GM12801 (cell line): ENCODE data around the gene PPM1A.

Experiments used
- TF ChIP-seq, protein P1 (sequence below): IDR thresholded peaks from one replicate; pipeline ENCODE4 v1.5.1; 2011; ENCODE audit warnings: control low read depth; ENCODE audit not compliant: insufficient read length; ENCODE audit errors: extremely low read depth

PPM1A gene

DNA sequence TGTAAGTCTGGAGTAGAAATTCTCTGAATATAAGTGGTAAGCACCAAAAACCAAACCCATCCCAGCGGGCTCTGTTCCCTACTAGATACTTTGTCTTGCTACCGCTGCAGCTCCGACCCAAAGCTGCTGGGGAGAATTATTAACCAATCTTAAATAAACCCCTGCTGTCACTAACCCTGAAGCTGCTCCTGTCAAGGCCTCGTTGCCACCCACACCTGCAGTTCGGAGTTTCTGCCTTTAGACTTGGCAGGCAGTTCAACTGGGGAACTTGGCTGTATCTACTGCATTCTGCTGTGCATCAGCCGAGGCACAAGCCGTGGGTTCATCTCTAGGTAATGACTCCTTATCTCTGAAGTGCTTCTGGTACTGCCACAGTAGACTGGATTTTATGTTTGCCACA lies 55.5 kb downstream of the PPM1A start:
- TF ChIP-seq, protein P1, sequence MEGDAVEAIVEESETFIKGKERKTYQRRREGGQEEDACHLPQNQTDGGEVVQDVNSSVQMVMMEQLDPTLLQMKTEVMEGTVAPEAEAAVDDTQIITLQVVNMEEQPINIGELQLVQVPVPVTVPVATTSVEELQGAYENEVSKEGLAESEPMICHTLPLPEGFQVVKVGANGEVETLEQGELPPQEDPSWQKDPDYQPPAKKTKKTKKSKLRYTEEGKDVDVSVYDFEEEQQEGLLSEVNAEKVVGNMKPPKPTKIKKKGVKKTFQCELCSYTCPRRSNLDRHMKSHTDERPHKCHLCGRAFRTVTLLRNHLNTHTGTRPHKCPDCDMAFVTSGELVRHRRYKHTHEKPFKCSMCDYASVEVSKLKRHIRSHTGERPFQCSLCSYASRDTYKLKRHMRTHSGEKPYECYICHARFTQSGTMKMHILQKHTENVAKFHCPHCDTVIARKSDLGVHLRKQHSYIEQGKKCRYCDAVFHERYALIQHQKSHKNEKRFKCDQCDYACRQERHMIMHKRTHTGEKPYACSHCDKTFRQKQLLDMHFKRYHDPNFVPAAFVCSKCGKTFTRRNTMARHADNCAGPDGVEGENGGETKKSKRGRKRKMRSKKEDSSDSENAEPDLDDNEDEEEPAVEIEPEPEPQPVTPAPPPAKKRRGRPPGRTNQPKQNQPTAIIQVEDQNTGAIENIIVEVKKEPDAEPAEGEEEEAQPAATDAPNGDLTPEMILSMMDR: no peak

DNA sequence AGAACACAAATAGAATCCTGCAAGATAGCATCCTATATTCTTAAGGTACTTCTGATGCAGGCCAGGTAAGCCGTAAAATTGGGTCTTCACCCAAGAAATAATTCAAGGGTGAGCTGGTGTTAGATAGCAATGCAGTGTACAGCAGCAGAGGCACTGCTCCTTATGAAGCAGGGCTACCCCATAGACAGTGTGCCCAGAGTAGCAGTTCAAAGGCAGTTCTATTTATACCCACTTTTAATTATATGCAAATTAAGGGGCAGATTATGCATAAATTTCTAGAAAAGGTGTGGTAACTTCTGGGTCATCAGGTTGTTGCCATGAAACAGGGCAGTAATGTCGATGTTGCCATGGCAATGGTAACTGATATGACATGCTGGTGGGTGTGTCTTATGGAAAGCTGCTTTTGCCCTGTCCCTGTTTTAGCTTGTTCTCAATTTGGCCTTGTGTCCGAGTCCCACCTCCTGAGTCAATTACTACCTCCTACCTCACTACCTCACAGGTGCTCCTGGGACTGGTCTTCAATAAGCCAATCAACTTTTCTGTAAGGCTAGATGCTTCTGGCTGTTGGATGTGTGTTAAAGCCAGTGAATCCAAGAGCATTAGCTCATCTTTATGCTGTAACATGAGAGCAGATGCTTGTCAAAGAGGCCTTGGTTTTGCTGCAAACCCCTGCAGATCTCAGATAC lies 61.0 kb downstream of the PPM1A start:
- TF ChIP-seq, protein P1: no peak

DNA sequence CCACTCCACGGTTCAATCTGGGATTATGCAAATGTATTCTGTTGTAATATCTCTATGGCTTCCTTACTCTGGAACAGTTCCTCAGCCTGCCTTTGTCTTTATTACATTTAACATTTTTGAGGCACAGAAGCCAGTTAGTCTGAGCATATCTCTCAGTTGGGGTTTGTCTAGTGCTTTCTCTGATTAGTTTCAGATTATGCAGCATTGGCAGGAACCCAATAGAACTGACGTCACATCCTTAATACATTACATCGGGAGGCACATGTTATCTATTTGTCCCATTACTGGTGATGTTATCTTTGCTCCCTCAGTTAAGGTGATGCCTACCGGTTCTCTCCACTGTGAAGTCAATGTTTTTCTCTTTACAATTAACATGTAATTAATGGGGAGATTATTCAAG lies 62.4 kb downstream of the PPM1A start:
- TF ChIP-seq, protein P1: no peak

DNA sequence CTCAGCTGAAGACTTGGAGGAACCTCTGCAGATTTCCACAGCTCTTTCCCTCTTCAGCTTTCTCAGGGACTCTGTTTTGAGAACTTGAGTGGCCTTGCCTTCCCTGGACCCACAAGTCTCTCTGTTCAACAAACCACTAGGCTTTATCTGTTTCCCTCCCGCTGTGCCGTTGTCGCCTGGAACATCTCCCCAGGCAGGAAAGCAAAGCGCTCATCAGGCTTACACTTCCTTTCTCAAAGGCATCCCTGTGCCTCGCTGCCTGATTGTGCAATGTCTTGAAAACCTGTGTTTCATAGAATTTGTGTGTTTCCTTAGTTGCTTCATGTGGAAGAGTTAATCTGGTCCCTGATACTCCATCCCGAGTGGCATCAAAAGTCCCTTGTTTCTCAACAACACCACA lies 64.1 kb downstream of the PPM1A start:
- TF ChIP-seq, protein P1: no peak

DNA sequence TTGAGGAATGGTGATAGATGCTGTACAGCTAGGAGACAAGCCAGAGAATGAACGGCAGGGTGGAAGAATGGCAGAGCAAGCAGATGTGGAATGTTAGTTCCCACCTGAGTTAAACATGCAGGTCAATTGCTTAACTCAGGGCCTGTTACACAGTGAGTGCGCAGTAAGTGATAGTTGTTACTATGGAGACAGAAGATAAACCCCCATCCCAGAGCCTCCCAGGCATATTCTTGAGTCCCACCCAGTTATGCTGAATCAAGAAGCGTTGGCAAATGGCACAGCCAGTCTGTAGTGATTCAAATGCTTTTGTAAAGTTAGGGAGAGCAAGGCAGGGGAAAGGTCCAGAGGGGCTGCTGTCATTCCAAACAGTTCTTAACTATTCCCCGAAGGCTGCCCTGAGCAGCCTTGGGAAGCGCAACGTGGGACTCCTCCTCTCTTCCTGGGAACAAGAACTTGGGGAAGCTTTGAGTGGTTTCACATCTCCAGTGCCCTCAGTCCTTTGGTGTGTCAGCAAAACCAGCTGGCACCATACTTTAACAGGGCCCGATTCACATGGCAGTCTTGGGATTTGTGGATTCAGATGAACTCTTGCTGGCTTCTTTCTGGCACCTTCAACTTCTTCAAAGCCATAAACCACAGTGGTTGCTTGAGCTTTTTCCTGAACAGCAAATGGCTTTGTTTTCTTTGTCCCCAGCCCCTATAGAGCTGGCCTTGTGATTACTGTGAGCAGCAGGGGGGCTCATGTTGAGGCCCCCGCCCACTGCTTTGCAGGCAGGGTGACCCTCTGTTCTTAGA lies 66.4 kb downstream of the PPM1A start:
- TF ChIP-seq, protein P1: no peak

DNA sequence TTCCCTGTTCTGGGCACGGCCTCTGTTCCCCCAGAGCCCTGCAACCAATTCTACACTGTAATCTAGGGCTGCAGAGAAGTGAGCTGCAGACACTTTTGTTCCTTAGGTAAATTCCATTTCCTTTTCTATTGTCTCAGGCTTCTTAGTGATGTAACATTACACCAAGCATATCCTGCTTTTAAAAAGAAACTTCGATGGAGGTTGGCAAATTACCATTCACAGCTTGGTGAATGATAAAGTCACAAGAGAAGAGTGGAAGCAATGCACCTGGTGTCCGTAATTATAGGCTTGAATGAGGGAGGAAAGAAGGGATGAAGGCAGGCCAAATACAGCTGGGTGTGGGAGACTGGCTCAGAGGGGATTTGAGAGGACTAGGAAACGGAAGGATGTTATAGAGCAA lies 68.6 kb downstream of the PPM1A start:
- TF ChIP-seq, protein P1: no peak

DNA sequence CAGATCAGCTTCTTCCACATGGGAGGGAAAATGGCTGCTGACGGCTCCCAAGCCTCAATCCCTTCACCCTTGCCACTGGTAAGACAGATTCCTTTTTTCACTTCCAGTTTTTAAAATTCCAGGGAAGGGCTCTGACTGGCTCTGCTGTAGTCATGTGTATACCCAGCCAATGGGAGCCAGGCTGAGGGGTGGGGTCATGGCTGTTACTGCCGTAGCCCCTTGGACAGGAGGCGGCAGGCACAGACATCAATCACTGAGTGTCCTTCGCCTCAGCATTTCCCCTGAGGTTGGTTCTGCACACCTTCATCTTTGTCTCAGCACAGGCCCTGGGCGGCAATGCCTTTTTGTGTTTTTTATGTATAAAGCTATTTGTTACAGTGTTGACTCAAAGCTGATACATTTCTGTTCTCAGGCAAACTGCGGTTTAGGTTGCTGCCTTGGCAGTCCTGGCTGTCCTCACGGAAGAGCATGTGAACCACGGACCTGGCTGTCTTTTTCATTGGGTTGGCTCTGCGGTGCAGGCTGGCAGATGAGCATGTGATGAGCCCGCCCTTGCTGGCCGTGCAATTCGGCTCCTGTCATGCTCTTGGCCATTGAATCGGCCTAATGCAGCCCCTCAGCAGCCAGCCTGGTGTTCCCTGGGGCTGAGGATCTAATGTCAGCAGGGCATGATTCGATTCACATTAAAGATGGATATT lies 74.3 kb downstream of the PPM1A start:
- TF ChIP-seq, protein P1: no peak
